HG03565 (cell line): ENCODE measurements around the gene MOSMO.
"Not testable (repeated sequence)": the region's sequence is repeated elsewhere in the genome, so short reads cannot be mapped to it uniquely, and the experiment has no call there.

Experiments
- ATAC-seq: cut with Tn5 transposase; IDR thresholded peaks from one replicate; pipeline ENCODE4 v1.9.1; 2021; ENCODE audit warnings: mild to moderate bottlenecking, moderate library complexity; ENCODE audit not compliant: unreplicated experiment

The MOSMO gene

DNA sequence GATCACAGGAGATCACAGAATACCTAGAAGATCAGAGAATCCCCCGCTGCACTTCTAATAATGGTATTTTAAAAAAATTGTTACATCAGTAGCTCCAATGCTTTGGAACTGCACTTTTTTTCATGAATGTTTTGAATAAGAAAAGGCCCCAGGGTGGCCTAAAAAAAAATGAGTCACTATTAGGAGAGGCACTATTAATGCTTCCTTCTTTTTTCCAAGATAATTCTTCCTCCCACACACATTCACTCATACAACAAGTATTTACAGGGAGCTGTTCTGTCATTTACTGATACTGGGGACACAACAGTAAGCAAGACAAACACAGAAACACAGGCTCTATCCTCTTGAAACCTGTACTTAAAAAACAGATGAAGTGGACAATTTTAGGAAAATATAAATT is 6.3 kb upstream of the MOSMO start:
- no peak for ATAC-seq

DNA sequence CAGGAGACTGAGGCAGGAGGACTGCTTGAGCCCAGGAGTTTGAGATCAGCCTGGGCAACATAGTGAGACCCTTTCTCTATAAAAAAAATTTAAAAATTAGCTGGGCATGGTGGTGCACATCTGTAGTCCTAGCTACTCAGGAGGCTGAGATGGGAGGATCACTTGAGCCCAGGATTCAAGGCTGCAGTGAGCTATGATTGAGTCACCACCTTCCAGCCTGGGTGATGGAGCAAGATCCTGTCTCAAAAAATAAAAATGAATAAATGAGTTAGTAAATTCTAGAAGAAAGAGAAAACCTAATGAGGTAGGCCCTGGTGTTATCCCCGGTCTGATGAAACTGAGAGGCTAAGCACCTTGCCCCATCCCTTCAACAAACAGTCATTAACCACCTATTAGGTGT is 5.9 kb upstream of the MOSMO start:
- not testable (repeated sequence) for ATAC-seq

DNA sequence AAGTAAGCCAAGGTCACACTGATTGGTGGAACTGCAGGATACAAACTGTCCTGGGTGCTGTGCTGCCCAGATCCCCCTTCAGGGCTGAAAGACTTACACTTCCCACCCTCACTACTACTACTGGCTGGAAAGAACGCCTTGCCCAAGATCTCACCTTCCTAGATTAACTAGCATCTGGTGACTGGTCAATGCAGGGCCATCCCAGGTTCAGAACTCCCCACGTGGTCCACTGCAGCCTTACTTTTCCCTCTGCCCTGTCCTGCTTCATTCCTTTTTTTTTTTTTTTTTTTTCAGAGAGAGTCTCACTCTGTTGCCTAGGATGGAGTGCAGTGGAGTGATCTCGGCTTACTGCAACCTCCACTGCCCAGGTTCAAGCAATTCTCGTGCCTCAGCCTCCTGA is 4.7 kb upstream of the MOSMO start:
- no peak for ATAC-seq

DNA sequence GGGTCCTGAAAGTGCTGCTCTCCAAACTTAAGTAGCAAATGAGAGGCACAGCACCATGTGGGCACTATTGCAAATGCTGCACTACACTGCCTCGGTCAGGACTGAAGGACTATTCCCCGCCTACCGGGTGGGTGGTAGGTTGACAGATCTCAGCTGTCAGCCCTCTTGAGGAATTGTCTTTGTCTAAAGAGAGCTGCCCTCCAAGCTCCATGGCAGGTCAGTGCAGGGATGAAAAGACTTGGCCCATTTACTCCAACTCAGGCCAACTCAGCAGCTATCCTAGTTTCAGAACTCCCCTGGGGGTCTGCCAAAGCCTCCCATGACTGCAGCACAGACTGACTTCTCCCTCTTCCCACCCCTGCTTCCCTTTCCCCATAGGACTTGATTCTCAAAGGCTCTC is 3.6 kb upstream of the MOSMO start:
- no peak for ATAC-seq

GRCh38 chr16:22005746-22006145 is 2.2 kb upstream of the MOSMO start:
- ATAC-seq, result no peak

GRCh38 chr16:22006636-22007035 is 1.3 kb upstream of the MOSMO start:
- ATAC-seq, result no peak

DNA sequence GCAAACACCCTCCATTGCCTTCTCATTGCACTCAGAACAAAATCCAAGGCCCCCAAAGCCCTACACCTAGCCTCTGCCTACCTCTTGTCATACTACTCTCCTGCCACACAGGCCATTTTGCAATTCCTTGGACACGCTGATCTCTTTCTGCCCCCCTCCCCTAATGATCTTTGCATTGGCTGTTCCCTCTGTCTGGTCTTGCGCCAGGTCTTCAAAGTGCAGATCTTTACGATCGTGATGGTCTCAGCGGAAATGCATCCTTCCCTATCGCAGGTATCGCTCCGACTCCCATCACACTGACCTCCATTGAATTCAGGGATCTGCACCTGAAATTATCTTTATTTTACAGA is 777 bp upstream of the MOSMO start:
- ATAC-seq, result no peak

DNA sequence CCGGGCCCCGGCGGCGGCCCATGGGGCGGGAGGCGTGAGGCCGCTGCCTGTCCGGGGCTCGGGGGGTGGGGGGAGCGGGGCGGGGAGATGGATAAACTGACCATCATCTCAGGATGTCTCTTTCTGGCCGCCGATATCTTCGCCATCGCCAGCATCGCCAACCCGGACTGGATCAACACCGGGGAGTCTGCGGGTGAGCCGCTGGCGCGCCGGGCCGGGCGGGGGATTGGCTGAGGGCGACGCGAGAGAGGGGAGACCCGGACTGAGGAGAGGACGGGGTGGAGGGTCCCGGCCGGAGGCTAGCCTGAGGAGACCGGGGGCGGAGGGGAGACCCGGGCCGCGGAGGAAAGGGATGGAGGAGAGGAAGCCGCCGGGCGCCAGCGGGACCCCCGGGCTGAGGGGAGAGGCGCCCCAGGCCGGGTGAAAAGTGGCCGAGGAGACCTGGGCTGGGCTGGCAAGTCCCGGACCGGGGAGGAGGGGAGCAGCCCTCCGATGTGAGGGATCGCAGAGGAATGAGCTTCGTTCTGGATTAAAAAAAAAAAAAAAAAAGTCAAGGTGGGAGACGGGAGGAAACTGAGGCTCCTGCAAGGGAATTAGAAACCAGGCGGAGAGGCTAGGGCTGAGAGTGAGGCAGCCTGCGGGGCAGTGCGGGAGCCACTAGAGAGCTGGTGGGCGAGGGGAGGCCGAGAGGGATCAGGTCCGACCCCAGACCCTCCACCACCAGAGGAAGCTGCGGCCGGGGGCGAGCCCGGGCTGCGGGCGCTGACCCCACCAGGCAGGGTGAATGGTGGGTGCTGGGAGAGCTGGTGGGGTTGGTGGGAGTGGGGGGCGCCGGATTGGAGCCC is 526 bp downstream of the MOSMO start:
- ATAC-seq, result no peak

DNA sequence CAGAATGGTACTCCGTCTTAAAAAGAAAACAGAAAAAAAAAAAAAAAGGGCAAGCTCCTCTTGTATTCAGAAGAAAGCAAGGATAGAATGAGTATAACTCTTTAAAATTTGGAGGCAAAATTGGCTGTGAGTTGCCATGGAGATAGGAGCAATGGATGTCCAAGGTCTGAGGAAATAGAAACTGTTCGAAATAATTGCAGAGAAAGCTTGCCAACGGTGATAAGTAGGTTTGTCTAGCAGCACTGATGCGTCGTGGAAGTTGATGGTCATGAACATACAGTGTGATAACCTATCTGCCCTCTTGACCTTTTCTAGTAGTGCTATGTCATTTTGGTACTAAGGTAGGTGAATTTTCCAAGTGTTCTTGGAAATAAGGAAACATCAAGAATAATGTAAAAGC is 3.0 kb downstream of the MOSMO start:
- no peak for ATAC-seq

DNA sequence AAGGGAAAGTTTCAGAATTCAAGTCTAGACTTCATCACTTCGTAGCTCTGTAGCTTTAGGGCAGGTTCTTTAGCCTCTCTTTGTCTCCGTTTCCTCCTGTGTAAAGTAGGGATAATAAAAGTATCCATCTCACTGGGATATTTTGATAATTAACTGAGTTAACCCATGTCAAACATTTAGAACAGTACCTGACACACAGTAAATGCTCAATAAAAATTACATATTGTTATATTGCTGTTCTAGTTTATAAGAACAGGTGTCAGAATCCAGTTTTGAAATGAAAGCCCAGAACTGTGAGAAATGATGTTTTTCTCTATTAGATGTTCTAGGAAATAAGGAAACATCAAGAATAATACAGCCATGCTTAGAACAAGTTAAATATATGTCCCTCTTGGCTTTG is 4.3 kb downstream of the MOSMO start:
- no peak for ATAC-seq

DNA sequence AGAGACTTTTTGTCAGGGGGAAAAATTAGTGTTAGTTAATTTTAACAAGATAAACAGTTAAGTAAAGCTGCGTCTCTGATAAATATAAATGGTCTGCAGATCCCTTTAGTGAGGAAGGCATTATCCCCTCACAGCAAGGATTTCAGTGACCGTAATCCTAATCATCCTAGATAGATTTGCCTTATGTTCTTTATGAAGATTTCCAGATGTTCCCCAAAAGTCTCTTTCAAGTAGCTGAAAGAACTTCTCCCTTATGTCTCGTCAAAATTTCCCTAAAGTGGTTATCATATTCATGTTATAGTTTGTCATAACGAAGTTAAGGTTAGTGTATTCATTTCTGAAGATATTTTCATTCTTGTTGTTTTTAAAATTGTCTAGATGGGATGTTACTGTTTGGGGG is 5.6 kb downstream of the MOSMO start:
- ATAC-seq, result no peak

DNA sequence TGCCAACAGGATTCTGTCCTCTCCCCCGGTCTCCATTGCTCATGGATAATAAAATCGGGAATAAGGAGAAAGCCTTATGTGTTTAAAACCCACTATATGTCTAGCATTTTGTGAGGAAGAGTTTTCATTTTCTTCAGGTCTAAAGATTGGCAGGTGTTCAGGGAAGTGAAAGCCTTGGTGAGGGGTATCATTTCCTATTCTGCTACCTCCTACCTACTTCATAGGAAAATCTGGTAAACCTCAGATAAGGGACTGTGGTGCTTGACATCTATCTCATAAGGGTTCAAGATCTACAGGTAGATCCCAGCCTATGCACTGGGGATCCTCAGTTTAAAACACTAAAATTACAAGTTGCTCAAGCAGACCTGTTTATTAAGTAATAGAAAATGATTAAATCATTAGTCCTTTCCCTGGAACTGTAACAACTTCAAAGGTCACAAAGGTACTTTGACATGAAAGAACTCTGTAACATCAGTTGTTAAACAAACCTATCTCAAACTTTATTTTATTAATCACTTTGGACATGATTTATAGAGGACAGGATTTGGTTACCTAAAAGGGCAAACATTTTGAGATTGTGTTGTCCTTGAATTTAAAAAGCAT is 6.5 kb downstream of the MOSMO start:
- ATAC-seq, result no peak

DNA sequence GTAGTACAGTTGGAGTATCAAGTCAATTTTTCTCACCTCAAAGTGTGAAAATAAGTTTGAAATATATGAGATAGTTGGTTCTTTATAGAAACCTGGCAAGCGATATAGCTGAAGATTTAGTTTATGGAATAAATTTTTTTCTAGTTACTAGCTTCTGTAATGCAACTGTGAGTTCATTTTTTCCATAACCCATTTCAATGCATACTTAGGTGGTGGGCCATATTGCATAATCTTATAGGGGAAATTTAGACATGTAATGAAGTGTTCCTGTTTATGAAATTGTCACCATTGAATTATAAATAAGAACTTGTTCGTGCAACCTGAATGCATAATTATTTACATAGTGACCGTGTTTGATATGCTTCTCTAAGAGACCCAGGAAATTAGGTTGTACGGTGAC is 9.0 kb downstream of the MOSMO start:
- no peak for ATAC-seq

GRCh38 chr16:22018559-22018958 is 10.6 kb downstream of the MOSMO start:
- no peak for ATAC-seq

- no peak for ATAC-seq
These were observed 14.2 kb downstream of the MOSMO start for GRCh38 chr16:22022151-22022550.

DNA sequence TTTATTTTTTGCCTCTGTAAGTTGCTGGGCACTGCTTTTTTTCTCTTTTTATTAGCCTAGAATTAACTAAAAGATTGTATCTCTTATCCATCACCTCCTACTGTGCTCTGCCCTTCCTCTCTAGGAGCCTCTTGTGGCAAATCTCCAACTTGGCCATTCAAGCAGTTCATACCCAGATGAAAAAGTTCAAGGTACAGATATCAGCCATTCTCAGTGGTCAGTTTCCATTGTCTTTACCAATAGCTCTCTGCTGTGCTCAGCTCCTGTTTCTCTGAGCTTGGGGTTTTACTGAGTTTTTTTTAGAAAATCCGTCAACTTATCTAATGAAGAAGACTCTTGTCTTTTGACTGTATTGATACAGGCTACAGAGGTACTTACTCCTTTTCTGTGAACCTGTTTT is 15.6 kb downstream of the MOSMO start:
- no peak for ATAC-seq

GRCh38 chr16:22024785-22025184 is 16.9 kb downstream of the MOSMO start:
- ATAC-seq, result not testable (repeated sequence)

DNA sequence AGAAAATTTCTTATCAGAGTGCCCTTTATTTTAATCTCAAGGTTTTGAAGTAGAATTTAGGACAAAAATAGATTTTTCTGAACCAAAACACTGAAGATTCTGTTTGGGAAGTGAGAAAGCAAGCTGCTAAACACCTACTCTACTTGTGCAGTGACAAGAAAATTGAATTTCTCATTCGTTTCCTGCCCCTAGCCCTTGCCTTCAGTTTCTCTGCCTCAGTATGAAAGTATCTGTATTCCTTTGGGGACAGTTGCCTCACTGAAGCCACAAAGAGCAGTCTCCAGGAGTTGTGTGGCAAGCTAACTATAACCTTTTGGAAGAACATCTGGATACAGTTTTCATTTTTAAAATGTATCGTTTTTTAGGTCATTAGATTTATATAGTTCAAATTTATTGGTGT is 19.7 kb downstream of the MOSMO start:
- ATAC-seq, result no peak

- no peak for ATAC-seq
These were observed 21.7 kb downstream of the MOSMO start for GRCh38 chr16:22029632-22030031.

DNA sequence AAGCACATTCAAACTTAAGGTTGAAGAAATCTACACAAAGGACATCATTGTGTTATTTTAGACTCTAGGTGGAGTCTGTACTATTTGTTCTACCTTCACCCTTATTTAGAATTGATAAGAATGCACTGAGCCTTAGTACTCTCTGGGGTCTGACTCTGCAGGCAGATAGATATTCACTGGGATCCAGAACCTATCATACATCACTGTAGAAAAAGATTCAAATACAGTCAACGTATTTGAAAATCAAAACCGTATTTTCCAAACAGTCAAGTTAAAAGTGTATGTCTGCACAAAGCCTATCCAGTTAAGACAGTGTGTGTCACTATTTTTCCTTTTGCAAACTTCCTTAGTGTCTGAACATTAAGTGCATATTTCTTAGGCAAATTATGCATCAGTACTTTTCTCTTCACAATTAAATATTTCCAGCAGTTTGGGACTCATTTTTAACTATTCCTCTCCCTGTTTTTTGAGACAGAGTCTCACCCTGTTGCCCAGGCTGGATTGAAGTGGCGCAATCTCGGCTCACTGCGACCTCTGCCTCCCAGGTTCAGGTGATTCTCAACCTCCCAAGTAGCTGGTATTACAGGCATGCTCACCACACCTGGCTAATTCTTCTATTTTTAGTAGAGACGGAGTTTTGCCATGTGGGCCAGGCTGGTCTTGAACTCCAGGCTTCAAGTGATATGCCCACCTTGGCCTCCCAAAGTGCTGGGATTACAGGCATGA is 22.3 kb downstream of the MOSMO start:
- ATAC-seq, result no peak

DNA sequence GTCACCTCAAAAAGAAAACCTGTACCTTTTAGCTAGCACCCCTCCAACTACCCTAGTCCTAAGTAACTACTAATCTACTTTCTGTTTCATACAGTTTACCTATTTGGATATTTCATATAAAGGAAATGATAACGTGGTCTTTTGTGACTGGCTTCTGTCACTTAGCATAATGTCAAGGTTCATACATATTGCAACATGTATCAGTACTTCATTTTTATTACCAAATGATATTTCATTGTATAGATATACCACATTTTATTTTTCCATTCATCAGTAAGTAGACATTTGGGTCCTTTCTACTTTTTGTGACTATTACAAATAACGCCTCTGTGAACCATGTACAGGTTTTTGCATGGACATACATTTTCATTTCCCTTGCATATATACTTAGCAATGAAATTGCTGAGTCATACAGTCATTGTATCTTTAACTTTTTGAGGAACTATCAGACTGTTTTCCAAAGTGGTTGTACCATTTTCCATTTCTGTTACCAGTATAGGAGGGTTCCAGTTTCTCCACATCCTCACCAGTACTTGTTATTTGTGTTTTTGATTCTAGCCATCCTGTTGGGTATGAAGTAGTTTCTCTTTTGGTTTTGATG is 23.7 kb downstream of the MOSMO start:
- ATAC-seq, result no peak

DNA sequence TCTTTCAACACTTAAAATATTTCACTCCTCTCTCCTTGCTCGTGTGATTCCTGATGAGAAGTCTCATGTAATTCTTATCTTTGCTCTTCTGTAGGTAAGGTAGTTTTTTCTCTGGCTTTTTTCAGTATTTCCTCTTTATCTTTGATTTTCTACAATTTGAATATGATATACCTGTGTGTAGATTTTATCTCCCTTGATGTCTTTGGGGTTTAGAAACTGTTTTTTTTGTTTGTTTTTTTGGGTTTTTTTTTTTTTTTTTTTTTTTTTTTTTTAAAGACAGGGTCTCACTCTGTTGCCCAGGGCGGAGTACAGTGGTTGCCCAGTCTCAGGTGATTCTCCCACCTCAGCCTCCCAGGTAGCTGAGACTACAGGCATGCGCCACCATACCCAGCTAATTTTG is 26.6 kb downstream of the MOSMO start:
- ATAC-seq, result no peak
